Measurements from ENCODE around the gene MAPK8IP3.

MAPK8IP3 gene

DNA sequence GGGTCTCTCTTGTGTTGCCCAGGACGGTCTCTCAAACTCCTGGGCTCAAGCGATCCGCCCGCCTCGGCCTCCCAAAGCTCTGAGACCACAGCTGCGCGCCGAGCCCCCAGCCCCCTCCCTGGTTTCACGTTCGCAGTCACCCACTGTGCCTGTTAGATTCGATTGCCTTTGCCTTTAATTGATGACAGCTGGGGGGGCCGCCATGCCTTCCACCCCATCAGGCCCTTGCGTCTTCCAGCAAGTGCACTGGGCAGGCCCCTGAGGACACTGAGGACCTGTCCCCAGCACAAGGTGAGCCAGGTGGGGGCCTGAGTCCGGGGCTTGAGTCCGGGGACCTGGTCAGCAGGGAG is 84.2 kb downstream of the MAPK8IP3 start:
- no peak for TF ChIP-seq CTCF (conservative IDR thresholded peaks at IDR 0.05)
- H3K27ac ChIP-seq = no peak overlapping the region

- H3K27ac ChIP-seq = no peak overlapping the region
- TF ChIP-seq CTCF (conservative IDR thresholded peaks at IDR 0.05) = no peak
These were observed 84.7 kb downstream of the MAPK8IP3 start for GRCh38 chr16:1790611-1791255.

- no peak for TF ChIP-seq CTCF (conservative IDR thresholded peaks at IDR 0.05)
- H3K27ac ChIP-seq = no peak overlapping the region
These were observed 85.4 kb downstream of the MAPK8IP3 start for GRCh38 chr16:1791256-1791942.

- no peak for TF ChIP-seq CTCF (conservative IDR thresholded peaks at IDR 0.05)
These were observed 86.2 kb downstream of the MAPK8IP3 start for GRCh38 chr16:1791943-1792812.

DNA sequence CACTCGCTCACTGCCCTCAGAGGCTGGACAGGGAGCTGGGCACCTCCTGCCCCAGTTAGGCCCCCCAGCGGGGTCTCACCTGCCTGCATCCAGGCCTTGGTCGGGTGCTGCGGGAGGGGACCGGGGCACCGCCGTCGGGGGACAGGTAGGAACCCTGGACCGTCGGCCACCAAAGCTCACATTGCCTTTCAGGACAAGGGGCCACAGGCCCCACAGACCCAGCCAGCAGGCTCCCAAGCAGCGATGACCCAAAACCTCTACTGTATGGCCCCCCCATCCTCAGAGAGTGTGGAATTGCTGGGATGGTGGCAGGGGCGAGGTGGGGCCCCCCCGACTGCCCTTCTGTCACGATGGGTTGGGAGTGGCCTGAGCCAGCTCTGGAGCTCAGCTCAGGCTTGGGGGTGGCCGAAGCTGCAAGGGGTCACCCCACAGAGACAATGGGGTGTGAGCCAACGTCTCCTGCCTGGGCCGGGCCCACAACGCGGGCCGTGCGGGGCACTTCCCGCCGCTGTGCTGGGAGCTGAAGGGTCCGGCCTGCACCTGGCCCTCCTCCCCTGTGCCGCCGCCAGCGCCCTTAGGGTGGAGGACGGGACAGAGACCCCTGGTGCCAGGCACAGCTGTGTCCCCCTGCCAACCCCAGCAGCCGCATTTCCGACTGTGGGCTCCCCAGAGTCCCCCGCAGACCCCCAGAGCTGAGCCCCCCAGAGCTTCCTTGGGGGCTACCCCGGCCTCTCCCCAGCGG is 87.0 kb downstream of the MAPK8IP3 start:
- no peak overlapping the region for H3K27ac ChIP-seq
- TF ChIP-seq CTCF (conservative IDR thresholded peaks at IDR 0.05) = no peak

More at GRCh38 chr16:1791943-1792812, 86.2 kb downstream of the MAPK8IP3 start:
- H3K27ac ChIP-seq = no peak overlapping the region

DNA sequence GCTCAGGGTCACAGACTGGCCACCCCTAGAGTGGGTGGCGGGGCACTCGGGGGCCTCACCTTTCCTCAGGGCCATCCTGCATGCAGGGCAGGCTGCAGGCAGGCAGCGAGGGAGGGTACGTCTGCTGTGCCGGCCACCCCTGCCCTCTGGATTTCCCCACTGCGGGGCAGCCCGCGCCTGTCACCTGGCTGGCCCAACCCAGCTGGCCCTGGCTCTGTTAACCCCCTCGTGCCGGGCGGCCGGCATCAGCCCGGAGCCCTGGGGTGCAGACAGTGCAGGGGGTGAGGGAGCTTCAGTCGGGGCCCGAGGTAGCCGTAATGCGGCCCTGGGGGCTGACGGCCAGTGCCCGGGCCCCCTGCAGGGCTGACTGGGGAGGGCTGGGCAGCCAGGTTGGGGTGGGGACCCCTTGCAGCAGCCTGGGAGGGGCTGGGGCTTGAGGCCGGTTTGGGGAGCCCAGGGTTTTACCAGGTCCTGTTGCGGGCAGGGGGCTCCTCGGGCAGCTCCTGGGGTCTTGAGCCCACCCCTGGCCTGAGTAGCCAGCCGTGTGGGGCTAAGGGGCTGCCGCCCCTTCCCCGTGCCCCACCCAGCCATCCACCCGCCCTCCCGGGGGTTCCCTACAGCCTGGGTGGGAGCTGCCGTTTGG is 87.7 kb downstream of the MAPK8IP3 start, which contains the start of gene IGFALS:
Gene IGFALS, minus strand, starts transcription at position 128 of the 643 bp plus-strand sequence. Its CDS starts 53 bp downstream, at position 75.
- no peak for TF ChIP-seq CTCF (conservative IDR thresholded peaks at IDR 0.05)
- no peak within 1 kb of the TSS for H3K27ac ChIP-seq
